NCI-H2227 (cell line): ENCODE data around the gene MGAT2.
"Not testable (repeated sequence)": the region's sequence is repeated elsewhere in the genome, so short reads cannot be mapped to it uniquely, and the experiment has no call there.

Experiments
- DNase-seq: peaks from one replicate; lab custom pipeline; 2025; ENCODE audit not compliant: unreplicated experiment; lab: John Stamatoyannopoulos, UW

The MGAT2 gene

DNA sequence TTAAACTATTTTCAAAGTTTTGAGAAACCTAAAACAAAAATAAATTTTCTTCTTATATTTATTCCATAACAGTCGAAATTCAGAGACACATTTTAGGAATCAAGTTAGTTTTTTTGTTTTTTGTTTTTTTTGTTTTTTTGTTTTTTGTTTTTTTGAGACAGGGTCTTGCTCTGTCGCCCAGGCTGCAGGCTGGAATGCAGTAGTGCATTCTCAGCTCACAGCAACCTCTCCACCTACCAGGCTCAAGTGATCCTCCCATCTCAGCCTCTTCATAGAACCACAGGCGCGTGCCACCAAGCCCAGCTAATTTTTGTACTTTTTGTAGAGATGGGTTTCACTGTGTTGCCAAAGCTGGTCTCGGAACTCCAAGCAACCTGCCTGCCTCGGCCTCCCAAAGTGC is 32.9 kb downstream of the MGAT2 start:
- DNase-seq, result no peak

DNA sequence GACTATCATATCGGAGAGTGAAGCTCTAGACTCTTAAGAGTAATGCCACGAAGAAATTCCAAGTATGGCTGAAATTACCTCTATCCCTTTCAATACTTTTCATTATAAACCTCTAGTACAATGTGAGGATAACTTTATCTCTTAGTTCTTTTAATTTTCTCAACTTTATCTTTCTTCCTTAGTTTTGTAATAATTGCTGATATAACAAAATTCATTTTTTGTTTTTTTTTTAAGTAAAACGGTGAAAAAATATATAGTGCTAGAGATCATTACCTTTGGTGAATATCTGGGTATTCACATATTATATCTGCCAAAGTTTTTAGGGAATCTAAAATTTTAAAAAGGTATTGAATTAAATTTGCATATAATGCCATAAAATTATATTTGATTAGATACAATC is 33.9 kb downstream of the MGAT2 start:
- no peak for DNase-seq

DNA sequence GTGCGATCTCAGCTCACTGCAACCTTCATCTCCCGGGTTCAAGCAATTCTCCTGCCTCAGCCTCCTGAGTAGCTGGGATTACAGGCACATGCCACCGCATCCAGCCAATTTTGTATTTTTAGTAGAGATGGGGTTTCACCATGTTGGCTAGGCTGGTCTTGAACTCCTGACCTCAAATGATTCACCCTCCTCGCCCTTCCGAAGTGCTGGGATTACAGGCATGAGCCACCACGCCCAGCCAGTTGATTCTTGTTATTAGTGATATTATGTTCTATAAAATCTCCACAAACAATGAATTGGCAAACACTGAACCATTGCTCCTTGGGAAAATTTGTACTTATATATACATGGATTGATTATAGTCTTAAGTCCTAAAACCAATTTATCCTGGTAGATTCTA is 36.9 kb downstream of the MGAT2 start:
- not testable (repeated sequence) for DNase-seq

DNA sequence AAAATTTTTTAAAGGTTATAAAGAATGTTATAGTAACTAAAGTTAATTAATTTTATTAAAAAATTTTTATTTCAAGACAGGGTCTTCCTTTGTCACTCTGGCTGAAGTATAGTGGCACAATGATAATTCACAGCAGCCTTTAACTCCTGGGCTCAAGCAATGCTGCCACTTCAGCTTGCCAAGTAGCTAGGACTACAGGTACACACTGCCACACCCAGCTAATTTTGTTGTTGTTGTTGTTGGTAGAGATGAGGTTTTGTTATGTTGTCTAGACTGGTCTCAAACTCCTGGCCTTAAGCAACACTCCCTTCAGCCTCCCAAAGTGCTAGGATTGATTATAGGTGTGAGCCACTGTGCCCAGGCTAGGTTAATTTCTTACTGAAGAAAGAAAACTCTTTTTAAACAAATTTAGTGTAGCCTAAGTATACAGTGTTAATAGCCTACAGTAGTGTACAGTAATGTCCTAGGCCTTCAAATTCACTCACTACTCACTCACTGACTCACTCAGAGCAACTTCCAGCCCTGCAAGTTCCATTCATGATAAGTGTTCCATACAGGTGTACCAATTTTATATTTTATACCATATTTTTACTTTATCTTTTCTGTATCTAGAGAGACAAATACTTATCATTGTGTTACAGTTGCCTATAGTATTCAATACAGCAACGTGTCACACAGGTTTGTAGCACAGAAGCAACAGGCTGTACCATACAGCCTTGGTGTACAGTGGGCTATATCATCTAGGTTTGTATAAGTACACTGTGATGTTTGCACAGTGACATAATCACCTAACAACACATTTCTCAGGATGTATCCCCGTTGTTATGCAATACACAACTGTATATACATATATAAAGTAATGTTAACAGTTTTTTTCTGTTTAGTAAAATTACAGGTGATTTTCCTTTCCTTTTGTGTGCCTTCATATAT is 39.2 kb downstream of the MGAT2 start:
- no peak for DNase-seq

DNA sequence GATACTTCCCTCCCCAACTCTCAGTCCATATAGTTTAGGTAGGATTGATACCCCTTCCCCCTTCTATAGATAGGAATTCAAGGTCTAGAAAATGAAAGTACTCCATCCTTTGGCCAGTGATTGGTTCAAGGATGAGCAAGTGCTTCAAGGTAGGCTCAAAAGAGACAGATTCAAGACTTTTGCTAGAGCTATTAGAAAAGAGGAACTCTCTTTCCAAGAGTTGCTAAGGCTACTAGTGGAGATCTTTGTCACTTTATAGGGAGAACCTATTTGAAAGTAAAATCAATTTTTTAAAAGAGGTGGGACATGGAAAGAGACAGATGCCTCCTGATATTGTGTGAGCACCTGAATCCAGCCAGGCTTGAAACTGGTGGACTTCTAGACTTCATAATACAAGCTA is 49.9 kb downstream of the MGAT2 start:
- no peak for DNase-seq
